Neural crest cell (in vitro differentiated cells): ENCODE measurements around the gene SPNS1. TPM values are rescaled to one million over a fixed set of nuclear protein-coding genes. Genes with fewer than 3 reads are reported as not detected.
A peak's percentile ranks its signal among the peaks of the same experiment; 100 is the strongest.

Experiments
- DNase-seq: peaks from one replicate; pipeline ENCODE4 v3.0.0; 2021; ENCODE audit warnings: low read depth, mixed read lengths, low spot score
- H3K27ac Mint-ChIP-seq: one replicate; pipeline ENCODE4 v1.8.0; 2021; ENCODE audit warnings: mild to moderate bottlenecking, mixed read lengths; ENCODE audit not compliant: unreplicated experiment
- H3K27me3 Mint-ChIP-seq: 2 replicates; pipeline ENCODE4 v1.8.0; 2021; ENCODE audit warnings: low read depth, mild to moderate bottlenecking, mixed read lengths
- H3K36me3 Mint-ChIP-seq: 2 replicates; pipeline ENCODE4 v1.8.0; 2021; ENCODE audit warnings: low read depth, mild to moderate bottlenecking, mixed read lengths
- H3K4me1 Mint-ChIP-seq: 2 replicates; pipeline ENCODE4 v1.8.0; 2021; ENCODE audit warnings: mixed read lengths
- H3K4me3 Mint-ChIP-seq: one replicate; pipeline ENCODE4 v1.8.0; 2021; ENCODE audit warnings: mild to moderate bottlenecking, mixed read lengths
- H3K9me3 Mint-ChIP-seq: 2 replicates; pipeline ENCODE4 v1.8.0; 2021; ENCODE audit warnings: mixed read lengths
- CTCF ChIP-seq: fragments of 200-600 bp; sonication (generic); conservative IDR thresholded peaks from 2 replicates; pipeline ENCODE4 v1.5.0; 2021; ENCODE audit warnings: antibody characterized with exemption, mild to moderate bottlenecking
- total RNA-seq: library from RNA; stranded (reverse); gene quantifications from 2 replicates; pipeline ENCODE4 v1.2.1, GENCODE V29; 2021

SPNS1 gene
- total RNA-seq, 1 donor from 2014 or later = 48.1 TPM

- no peak for TF ChIP-seq CTCF
- no peak for DNase-seq
- H3K27me3 Mint-ChIP-seq = no peaks in the 10 kb centered on the region
- H3K4me3 Mint-ChIP-seq = no peak overlapping the region
- peaks cover 12% of the 10 kb centered on the region for H3K36me3 Mint-ChIP-seq
- H3K9me3 Mint-ChIP-seq = no peaks in the 10 kb centered on the region
- H3K27ac Mint-ChIP-seq = no peak overlapping the region
- H3K4me1 Mint-ChIP-seq = no peaks in the 10 kb centered on the region
Measured at GRCh38 chr16:28987170-28987853, 12.7 kb downstream of the SPNS1 start.

- Mint-ChIP-seq H3K4me1 (no peaks in the 10 kb centered on the region), H3K4me3 (no peak overlapping the region), H3K9me3 (no peaks in the 10 kb centered on the region), H3K27me3 (no peaks in the 10 kb centered on the region), H3K36me3 (peaks cover 5% of the 10 kb centered on the region), H3K27ac (no peak overlapping the region)
- no peak for DNase-seq
- TF ChIP-seq CTCF = no peak
Measured at GRCh38 chr16:28989363-28989762, 14.8 kb downstream of the SPNS1 start.

- DNase-seq = no peak
- Mint-ChIP-seq H3K4me3 (no peak overlapping the region), H3K36me3 (peaks cover 5% of the 10 kb centered on the region), H3K9me3 (no peaks in the 10 kb centered on the region), H3K27me3 (no peaks in the 10 kb centered on the region), H3K27ac (no peak overlapping the region), H3K4me1 (no peaks in the 10 kb centered on the region)
- no peak for TF ChIP-seq CTCF
Measured at GRCh38 chr16:28990375-28991040, 15.9 kb downstream of the SPNS1 start.

- no peak overlapping the region for H3K4me3 Mint-ChIP-seq
- H3K9me3 Mint-ChIP-seq = no peaks in the 10 kb centered on the region
- no peaks in the 10 kb centered on the region for H3K4me1 Mint-ChIP-seq
- no peak for TF ChIP-seq CTCF
- no peak for DNase-seq
- no peaks in the 10 kb centered on the region for H3K27me3 Mint-ChIP-seq
- peak overlapping the region; percentile 62 for H3K27ac Mint-ChIP-seq
- H3K36me3 Mint-ChIP-seq = peaks cover 5% of the 10 kb centered on the region
Measured at GRCh38 chr16:28991687-28992086, 17.1 kb downstream of the SPNS1 start.

GRCh38 chr16:28992496-28992895, 17.9 kb downstream of the SPNS1 start:
- no peaks in the 10 kb centered on the region for H3K9me3 Mint-ChIP-seq
- TF ChIP-seq CTCF = no peak
- no peaks in the 10 kb centered on the region for H3K27me3 Mint-ChIP-seq
- no peaks in the 10 kb centered on the region for H3K4me1 Mint-ChIP-seq
- H3K4me3 Mint-ChIP-seq = no peak overlapping the region
- no peak overlapping the region for H3K27ac Mint-ChIP-seq
- H3K36me3 Mint-ChIP-seq = peaks cover under 1% of the 10 kb centered on the region
- no peak for DNase-seq
